K562 (cell line): ENCODE results near the gene DOK3. TPM values are rescaled to one million over a fixed set of nuclear protein-coding genes. Genes with fewer than 3 reads are reported as not detected.

Experiments
- CBX8 ChIP-seq: fragments of 200-600 bp; sonication (generic); IDR thresholded peaks from 2 replicates; pipeline ENCODE4 v1.6.1; 2012; ENCODE audit warnings: borderline replicate concordance, mixed run types, low read depth, mild to moderate bottlenecking, moderate library complexity, mixed read lengths, low read length, control low read depth, inconsistent platforms; ENCODE audit not compliant: poor library complexity, severe bottlenecking; ENCODE audit errors: extremely low read depth
- E2F6 ChIP-seq, 2 experiments: IDR thresholded peaks; 2 replicates each; pipeline ENCODE4 v1.6.1; 2011; ENCODE audit warnings: borderline replicate concordance in 1 of 2, control low read depth in 1 of 2, low read depth in 1 of 2, low read length in 1 of 2, mild to moderate bottlenecking in 1 of 2, mixed read lengths in 1 of 2, moderate library complexity in 1 of 2; ENCODE audit not compliant: insufficient read depth in 1 of 2, insufficient read length in 1 of 2, poor library complexity in 1 of 2, severe bottlenecking in 1 of 2; ENCODE audit errors: extremely low read depth in 1 of 2
- FOXP1 ChIP-seq: sonication (generic); formaldehyde crosslinking; IDR thresholded peaks from 2 replicates; pipeline ENCODE4 v1.8.0; 2022; ENCODE audit warnings: mild to moderate bottlenecking, missing genetic modification reagents
- GABPB1 ChIP-seq: sonication (generic); formaldehyde crosslinking; IDR thresholded peaks from 2 replicates; pipeline ENCODE4 v1.8.0; 2022; ENCODE audit warnings: mild to moderate bottlenecking, missing genetic modification reagents
- KDM4B ChIP-seq, 2 experiments: fragments of 450-650 bp in 1 of 2; sonication (generic) in 1 of 2; IDR thresholded peaks; 2 replicates each; pipeline ENCODE4 v1.6.1; 2016 to 2017; ENCODE audit warnings: borderline replicate concordance in 2 of 2, antibody characterized with exemption in 1 of 2, low read depth in 1 of 2, mild to moderate bottlenecking in 1 of 2
- MBD2 ChIP-seq: sonication (generic); IDR thresholded peaks from 2 replicates; pipeline ENCODE4 v1.6.1; 2016; ENCODE audit warnings: low read depth, borderline replicate concordance
- PHF20 ChIP-seq: fragments of 450-650 bp; IDR thresholded peaks from 2 replicates; pipeline ENCODE4 v1.6.1; 2018; ENCODE audit not compliant: partially characterized antibody
- RB1 ChIP-seq: fragments of 450-650 bp; IDR thresholded peaks from 2 replicates; pipeline ENCODE4 v1.6.1; 2017; ENCODE audit warnings: low read depth, mild to moderate bottlenecking
- RBFOX2 ChIP-seq: fragments of 200-400 bp; formaldehyde crosslinking; IDR thresholded peaks from 2 replicates; pipeline ENCODE4 v1.6.1; 2017; ENCODE audit warnings: low read depth, mild to moderate bottlenecking, low read length, moderate library complexity
- TAF1 ChIP-seq: IDR thresholded peaks from 2 replicates; pipeline ENCODE4 v1.6.1; 2011; ENCODE audit warnings: mild to moderate bottlenecking, low read length, moderate library complexity; ENCODE audit not compliant: insufficient read depth, control insufficient read depth, severe bottlenecking; ENCODE audit errors: extremely low read depth
- UBTF ChIP-seq, 2 experiments: IDR thresholded peaks; 2 replicates each; pipeline ENCODE4 v1.6.1; 2012; ENCODE audit warnings: improper control_type of control experiment in 2 of 2, low read depth in 2 of 2, low read length in 2 of 2, borderline replicate concordance in 1 of 2
- VEZF1 ChIP-seq: fragments of 200-800 bp; sonication (Bioruptor generic); IDR thresholded peaks from 2 replicates; pipeline ENCODE4 v1.6.1; 2017; ENCODE audit warnings: missing genetic modification characterization, missing compliant biosample characterization
- YY1 ChIP-seq, 3 experiments: IDR thresholded peaks; 2 replicates each; pipeline ENCODE4 v1.6.1; 2011; ENCODE audit warnings: low read length in 2 of 3, mild to moderate bottlenecking in 2 of 3, moderate library complexity in 2 of 3, borderline replicate concordance in 1 of 3, control low read depth in 1 of 3, low read depth in 1 of 3; ENCODE audit not compliant: insufficient read depth in 3 of 3, insufficient replicate concordance in 2 of 3, control insufficient read depth in 1 of 3, insufficient read length in 1 of 3; ENCODE audit errors: extremely low read depth in 1 of 3
- ZFX ChIP-seq: sonication (generic); formaldehyde crosslinking; IDR thresholded peaks from 2 replicates; pipeline ENCODE4 v1.8.0; 2022; ENCODE audit warnings: mild to moderate bottlenecking, missing genetic modification reagents, moderate library complexity
- ZNF740 ChIP-seq, 3 experiments: fragments of 200-800 bp in 1 of 3; sonication (Bioruptor generic) in 1 of 3; sonication (generic) in 1 of 3; formaldehyde crosslinking in 1 of 3; IDR thresholded peaks; 2 replicates each; pipeline versions ENCODE4 v1.6.1 to v1.8.0; 2016 to 2022; ENCODE audit warnings: mild to moderate bottlenecking in 2 of 3, missing compliant biosample characterization in 2 of 3, missing genetic modification characterization in 2 of 3, missing genetic modification reagents in 1 of 3
- polyA plus RNA-seq, 8 experiments: library from polyadenylated mRNA; depleted of rRNA in 4 of 8; stranded (reverse) in 5 of 8; unstranded in 3 of 8; fragments of >200 nt; fragmentation: Nextera tagmentation in 2 of 8; fragmentation: Illumina TruSeq in 1 of 8; extraction: Ambion mirVana in 2 of 8; extraction: Trizol in 1 of 8; gene quantifications; 2 replicates each; pipeline versions ENCODE4 v1.2.1 to v1.2.3, GENCODE V29; 2011 to 2014; ENCODE audit warnings: inconsistent platforms in 1 of 8, missing spikeins in 1 of 8
- total RNA-seq, 7 experiments: library from RNA; depleted of rRNA in 6 of 7; stranded (reverse); fragments of >200 nt in 6 of 7; fragmentation: Illumina TruSeq in 2 of 7; extraction: Trizol in 2 of 7; gene quantifications; 2 replicates each; pipeline versions ENCODE4 v1.2.1 to v1.2.3, GENCODE V29; 2011 to 2021; ENCODE audit warnings: low replicate concordance in 1 of 7
- TF ChIP-seq, protein P1 (sequence below): sonication (generic); formaldehyde crosslinking; IDR thresholded peaks from 2 replicates; pipeline ENCODE4 v1.8.1; 2022; ENCODE audit warnings: missing genetic modification reagents

Gene DOK3
- total and polyA plus RNA-seq, 9 of the 15 experiments (the other 6 are each of a cell fraction or from before 2014, with no cell fraction given) = 1.3 to 23.0 (median 8.0) TPM

DNA sequence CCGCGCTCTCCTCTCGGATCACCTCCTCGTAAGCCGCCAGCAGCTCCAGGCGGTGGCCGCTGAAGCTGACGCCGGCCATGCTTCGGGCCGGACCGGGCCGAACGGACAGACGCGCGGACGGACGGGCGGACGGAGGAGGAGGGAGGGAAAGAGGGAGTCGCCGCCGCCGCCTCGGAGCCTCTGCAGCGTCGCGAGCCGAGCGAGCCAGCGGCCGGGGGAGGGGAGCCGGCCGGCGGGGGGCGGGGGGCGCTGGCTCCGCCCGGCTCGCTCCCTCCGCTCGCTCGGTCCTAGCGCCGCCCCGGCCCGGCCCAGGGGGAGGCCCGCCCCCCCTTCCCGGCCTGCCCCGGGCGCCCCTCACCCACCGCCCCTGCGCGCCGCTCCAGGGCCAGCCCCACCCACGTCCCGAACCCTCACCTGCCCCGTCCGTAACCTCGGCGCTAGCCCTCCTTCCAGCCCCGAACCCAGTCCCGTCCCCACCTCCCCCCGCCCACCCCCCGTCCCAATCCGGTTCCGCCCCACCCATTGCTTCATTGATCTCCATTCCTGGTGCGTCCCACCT, 36.1 kb downstream of the DOK3 start, which contains the start of gene DBN1 (continued):
- TF ChIP-seq YY1 (IDR thresholded peaks at IDR 0.05; ENCODE audit: borderline replicate concordance in 1 of 3, control insufficient read depth in 1 of 3, extremely low read depth in 1 of 3, insufficient read depth in 3 of 3, insufficient read length in 1 of 3, insufficient replicate concordance in 2 of 3, low read depth in 1 of 3, low read length in 2 of 3) (peak in 1 of 3 experiments; percentile 19), RB1 (no peak), TAF1 (peak; percentile 61), CBX8 (no peak), VEZF1 (peak; percentile 96), ZNF740 (CRISPR knock-in tag; IDR thresholded peaks at IDR 0.05) (peak; percentile 37), ZNF740 (tag; IDR thresholded peaks at IDR 0.05) (no peak), KDM4B (IDR thresholded peaks at IDR 0.05; ENCODE audit: borderline replicate concordance in 2 of 2, low read depth in 1 of 2) (no peak), ZFX (CRISPR knock-in tag) (peak; percentile 9; the same call in 1 of the 2 replicates), RBFOX2 (peak; percentile 61), FOXP1 (CRISPR knock-in tag) (no peak), MBD2 (no peak; the same call in 1 of the 2 replicates), E2F6 (IDR thresholded peaks at IDR 0.05; ENCODE audit: borderline replicate concordance in 1 of 2, extremely low read depth in 1 of 2, insufficient read depth in 1 of 2, insufficient read length in 1 of 2, low read depth in 1 of 2, low read length in 1 of 2, poor library complexity in 1 of 2, severe bottlenecking in 1 of 2) (peak in 1 of 2 experiments; percentile 42), PHF20 (no peak), GABPB1 (CRISPR knock-in tag) (0 out of 2 replicates have a peak, but pooled peaks have one; percentile 10), UBTF (IDR thresholded peaks at IDR 0.05; ENCODE audit: borderline replicate concordance in 1 of 2, low read depth in 2 of 2, low read length in 2 of 2) (0 out of 4 replicates have a peak, but pooled peaks of 1 of the 2 experiments have one; percentile 29)
- TF ChIP-seq, protein P1, sequence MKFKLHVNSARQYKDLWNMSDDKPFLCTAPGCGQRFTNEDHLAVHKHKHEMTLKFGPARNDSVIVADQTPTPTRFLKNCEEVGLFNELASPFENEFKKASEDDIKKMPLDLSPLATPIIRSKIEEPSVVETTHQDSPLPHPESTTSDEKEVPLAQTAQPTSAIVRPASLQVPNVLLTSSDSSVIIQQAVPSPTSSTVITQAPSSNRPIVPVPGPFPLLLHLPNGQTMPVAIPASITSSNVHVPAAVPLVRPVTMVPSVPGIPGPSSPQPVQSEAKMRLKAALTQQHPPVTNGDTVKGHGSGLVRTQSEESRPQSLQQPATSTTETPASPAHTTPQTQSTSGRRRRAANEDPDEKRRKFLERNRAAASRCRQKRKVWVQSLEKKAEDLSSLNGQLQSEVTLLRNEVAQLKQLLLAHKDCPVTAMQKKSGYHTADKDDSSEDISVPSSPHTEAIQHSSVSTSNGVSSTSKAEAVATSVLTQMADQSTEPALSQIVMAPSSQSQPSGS (CRISPR knock-in tag) = no peak
